Loucy (cell line): Measurements from ENCODE around the gene DAZL.

Experiments used
- H2AFZ ChIP-seq: fragments of 200-600 bp; sonication (generic); 2 replicates; pipeline ENCODE4 v1.6.0; 2016; ENCODE audit warnings: antibody characterized with exemption, mild to moderate bottlenecking, low read length, moderate library complexity
- H3F3A ChIP-seq: fragments of 200-600 bp; 2 replicates; pipeline ENCODE4 v1.6.0; 2016; ENCODE audit warnings: antibody characterized with exemption, low read depth, mild to moderate bottlenecking
- H3K27me3 ChIP-seq: fragments of 200-600 bp; sonication (generic); 2 replicates; pipeline ENCODE4 v1.6.1; 2014; ENCODE audit warnings: low read length, mild to moderate bottlenecking; ENCODE audit not compliant: insufficient read depth, poor library complexity, severe bottlenecking
- H3K36me3 ChIP-seq: fragments of 200-600 bp; sonication (generic); 2 replicates; pipeline ENCODE4 v1.6.1; 2016; ENCODE audit warnings: low read length; ENCODE audit not compliant: insufficient read depth
- H3K4me1 ChIP-seq: fragments of 200-600 bp; sonication (generic); 2 replicates; pipeline ENCODE4 v1.5.1; 2014; ENCODE audit warnings: low read length, mild to moderate bottlenecking; ENCODE audit not compliant: insufficient read depth, poor library complexity, severe bottlenecking
- H3K4me2 ChIP-seq: fragments of 200-600 bp; sonication (generic); 2 replicates; pipeline ENCODE4 v1.6.0; 2014; ENCODE audit warnings: antibody characterized with exemption, low read length, low read depth, mild to moderate bottlenecking; ENCODE audit not compliant: poor library complexity, severe bottlenecking
- H3K4me3 ChIP-seq: fragments of 200-600 bp; sonication (generic); 2 replicates; pipeline ENCODE4 v1.5.1; 2014; ENCODE audit warnings: low read length, mild to moderate bottlenecking, mixed read lengths; ENCODE audit not compliant: poor library complexity, severe bottlenecking
- H3K79me2 ChIP-seq: fragments of 200-600 bp; sonication (generic); 2 replicates; pipeline ENCODE4 v1.6.1; 2014; ENCODE audit warnings: low read length; ENCODE audit not compliant: insufficient read depth
- H3K9ac ChIP-seq: fragments of 200-600 bp; sonication (generic); 2 replicates; pipeline ENCODE4 v1.6.0; 2014; ENCODE audit warnings: mild to moderate bottlenecking, low read depth, low read length, moderate library complexity; ENCODE audit not compliant: poor library complexity, severe bottlenecking
- H3K9me2 ChIP-seq: fragments of 200-600 bp; sonication (generic); replicated peaks from 2 replicates; pipeline ENCODE4 v1.6.1; 2016; ENCODE audit warnings: low read depth, low read length, mixed read lengths
- H3K9me3 ChIP-seq: fragments of 200-600 bp; sonication (generic); 2 replicates; pipeline ENCODE4 v1.6.1; 2014; ENCODE audit warnings: mild to moderate bottlenecking, antibody characterized with exemption, low read length, low read depth; ENCODE audit not compliant: insufficient read depth
- H4K20me1 ChIP-seq: fragments of 200-600 bp; sonication (generic); 2 replicates; pipeline ENCODE4 v1.6.0; 2014; ENCODE audit warnings: antibody characterized with exemption, low read length, mild to moderate bottlenecking; ENCODE audit not compliant: insufficient read depth, poor library complexity, severe bottlenecking
- CTCF ChIP-seq: fragments of 200-600 bp; sonication (generic); conservative IDR thresholded peaks from 2 replicates; pipeline ENCODE4 v1.5.1; 2014; ENCODE audit warnings: mild to moderate bottlenecking, antibody characterized with exemption, low read length
- EZH2phosphoT487 ChIP-seq: fragments of 200-600 bp; IDR thresholded peaks from 2 replicates; pipeline ENCODE4 v1.6.1; 2018; ENCODE audit warnings: antibody characterized with exemption, mild to moderate bottlenecking, moderate library complexity, borderline replicate concordance

Gene DAZL

GRCh38 chr3:16604887-16605602 lies at the start of gene DAZL:
TSS of gene DAZL (minus strand) at chr3:16605423. CDS start at chr3:16605205, 218 bp downstream.
- no peak within 1 kb of the TSS for H3K4me3 ChIP-seq
- H3K4me2 ChIP-seq = no peak within 1 kb of the TSS
- H3K4me1 ChIP-seq = peaks cover under 1% of the 10 kb centered on the region
- no peaks in the 10 kb centered on the region for H3K9me3 ChIP-seq
- H2AFZ ChIP-seq = no peak within 1 kb of the TSS
- no peaks in the 10 kb centered on the region for H4K20me1 ChIP-seq
- no peaks in the 10 kb centered on the region for H3F3A ChIP-seq
- H3K79me2 ChIP-seq = no peaks in the 10 kb centered on the region
- TF ChIP-seq CTCF (no peak), EZH2phosphoT487 (no peak)
- no peaks in the 10 kb centered on the region for H3K27me3 ChIP-seq
- no peak within 1 kb of the TSS for H3K9ac ChIP-seq
- H3K9me2 ChIP-seq = no peaks in the 10 kb centered on the region
- no peaks in the 10 kb centered on the region for H3K36me3 ChIP-seq

- Histone ChIP-seq H3K27me3 (no peaks in the 10 kb centered on the region), H3F3A (no peaks in the 10 kb centered on the region), H3K9me2 (no peaks in the 10 kb centered on the region), H3K4me1 (no peaks in the 10 kb centered on the region), H3K9ac (no peak overlapping the region), H3K4me3 (no peak overlapping the region), H3K4me2 (no peak overlapping the region), H4K20me1 (no peaks in the 10 kb centered on the region), H3K36me3 (no peaks in the 10 kb centered on the region), H3K79me2 (no peaks in the 10 kb centered on the region), H2AFZ (no peak overlapping the region), H3K9me3 (no peaks in the 10 kb centered on the region)
- TF ChIP-seq CTCF = no peak
- TF ChIP-seq EZH2phosphoT487 = no peak
These were observed 49.8 kb upstream of the DAZL start for GRCh38 chr3:16654976-16655375.

GRCh38 chr3:16653712-16654111 lies 48.5 kb upstream of the DAZL start:
- Histone ChIP-seq H3K36me3 (no peaks in the 10 kb centered on the region), H3K4me3 (no peak overlapping the region), H4K20me1 (no peaks in the 10 kb centered on the region), H3K27me3 (no peaks in the 10 kb centered on the region), H3K9me3 (no peaks in the 10 kb centered on the region), H2AFZ (no peak overlapping the region), H3K9ac (no peak overlapping the region), H3K4me1 (no peaks in the 10 kb centered on the region), H3K9me2 (no peaks in the 10 kb centered on the region), H3K4me2 (no peak overlapping the region), H3K79me2 (no peaks in the 10 kb centered on the region), H3F3A (no peaks in the 10 kb centered on the region)
- TF ChIP-seq CTCF (no peak), EZH2phosphoT487 (no peak)
